ENCODE data around the gene SMIM31. TPM values are rescaled to one million over a fixed set of nuclear protein-coding genes. Genes with fewer than 3 reads are reported as not detected.

SMIM31 gene
- total and polyA plus RNA-seq, 8 donors = 0.54 to 4.2 (median 1.6) TPM

- Histone ChIP-seq H3K4me3 (no peak overlapping the region), H3K9me3 (no peaks in the 10 kb centered on the region), H3K27me3 (no peaks in the 10 kb centered on the region), H3K4me1 (no peaks in the 10 kb centered on the region), H3K36me3 (no peaks in the 10 kb centered on the region), H3K27ac (no peak overlapping the region)
- no peak for TF ChIP-seq CTCF (IDR thresholded peaks at IDR 0.05)
- intact Hi-C loops (cut with DNase I) = no loop called here
- no peak for DNase-seq
- no peak for FAIRE-seq
- WGBS, 2 donors = 28 to 39% methylated on average over 2 of the region's 2 CpGs
- peak in 1 of 4 donors; percentile 26 for ATAC-seq
Measured at GRCh38 chr4:164813554-164813953, 59.6 kb downstream of the SMIM31 start.

GRCh38 chr4:164815711-164816110 is 61.8 kb downstream of the SMIM31 start:
- 8 to 27% methylated on average over 1 of the region's 1 CpG for WGBS, 2 donors
- intact Hi-C loops (cut with DNase I) = no loop called here

GRCh38 chr4:164819366-164819765 is 65.4 kb downstream of the SMIM31 start:
- DNase-seq (no peak), FAIRE-seq (no peak), ATAC-seq (no peak)
- H3K27ac ChIP-seq = no peak overlapping the region
- WGBS, 2 donors = 72 to 88% methylated on average over 1 of the region's 1 CpG
- intact Hi-C loops (cut with DNase I) = no loop called here
- no peaks in the 10 kb centered on the region for H3K9me3 ChIP-seq
- no peak overlapping the region for H3K4me3 ChIP-seq
- H3K27me3 ChIP-seq = no peaks in the 10 kb centered on the region
- no peak for TF ChIP-seq CTCF (IDR thresholded peaks at IDR 0.05)
- H3K4me1 ChIP-seq = no peaks in the 10 kb centered on the region
- H3K36me3 ChIP-seq = no peaks in the 10 kb centered on the region

More at GRCh38 chr4:164815711-164816110, 61.8 kb downstream of the SMIM31 start:
- FAIRE-seq = no peak
- no peaks in the 10 kb centered on the region for H3K27me3 ChIP-seq
- no peak for DNase-seq
- H3K4me1 ChIP-seq = no peaks in the 10 kb centered on the region
- H3K4me3 ChIP-seq = no peak overlapping the region
- no peaks in the 10 kb centered on the region for H3K36me3 ChIP-seq
- no peak for ATAC-seq
- no peaks in the 10 kb centered on the region for H3K9me3 ChIP-seq
- no peak overlapping the region for H3K27ac ChIP-seq
- TF ChIP-seq CTCF (IDR thresholded peaks at IDR 0.05) = no peak

- H3K4me1 ChIP-seq = no peaks in the 10 kb centered on the region
- intact Hi-C loops (cut with DNase I) = no loop called here
- no peaks in the 10 kb centered on the region for H3K36me3 ChIP-seq
- H3K9me3 ChIP-seq = no peaks in the 10 kb centered on the region
- FAIRE-seq (no peak), ATAC-seq (no peak), DNase-seq (no peak)
- H3K27me3 ChIP-seq = no peaks in the 10 kb centered on the region
- no peak for TF ChIP-seq CTCF (IDR thresholded peaks at IDR 0.05)
- H3K4me3 ChIP-seq = no peak overlapping the region
- H3K27ac ChIP-seq = no peak overlapping the region
- WGBS, 2 donors = 42 to 44% methylated on average over 4 of the region's 4 CpGs
Measured at GRCh38 chr4:164821711-164822110, 67.8 kb downstream of the SMIM31 start.

GRCh38 chr4:164824581-164824980 is 70.7 kb downstream of the SMIM31 start:
- ATAC-seq = no peak
- FAIRE-seq = no peak
- intact Hi-C loops (cut with DNase I) = no loop called here

More at GRCh38 chr4:164824581-164824980, 70.7 kb downstream of the SMIM31 start:
- no peaks in the 10 kb centered on the region for H3K36me3 ChIP-seq
- TF ChIP-seq CTCF (IDR thresholded peaks at IDR 0.05) = no peak
- no peak overlapping the region for H3K27ac ChIP-seq
- H3K9me3 ChIP-seq = no peaks in the 10 kb centered on the region
- H3K27me3 ChIP-seq = no peaks in the 10 kb centered on the region
- no peak for DNase-seq
- no peaks in the 10 kb centered on the region for H3K4me1 ChIP-seq
- H3K4me3 ChIP-seq = no peak overlapping the region
- 56 to 63% methylated on average over 4 of the region's 4 CpGs for WGBS, 2 donors
